Upper lobe of right lung (tissue), 1 donor: ENCODE measurements around the gene ARHGEF2. TPM values are rescaled to one million over a fixed set of nuclear protein-coding genes. Genes with fewer than 3 reads are reported as not detected.

Source experiments
- ATAC-seq: fragments of 200-7000 bp; cut with Tn5 transposase; one replicate; pipeline ENCODE4 v1.9.1; 2020; ENCODE audit warnings: mild to moderate bottlenecking, moderate library complexity
- DNase-seq: peaks from one replicate; pipeline ENCODE4 v3.0.0-alpha.2; 2020
- H3K27ac ChIP-seq: fragments of 200-600 bp; one replicate; pipeline ENCODE4 v1.8.0; 2022
- H3K27me3 ChIP-seq: fragments of 200-600 bp; one replicate; pipeline ENCODE4 v1.8.0; 2022; ENCODE audit warnings: mild to moderate bottlenecking
- H3K36me3 ChIP-seq: fragments of 200-600 bp; one replicate; pipeline ENCODE4 v1.8.0; 2022
- H3K4me1 ChIP-seq: fragments of 200-600 bp; one replicate; pipeline ENCODE4 v1.8.0; 2022
- H3K4me3 ChIP-seq: fragments of 200-600 bp; one replicate; pipeline ENCODE4 v1.8.0; 2022; ENCODE audit warnings: mild to moderate bottlenecking
- H3K9me3 ChIP-seq: fragments of 200-600 bp; one replicate; pipeline ENCODE4 v1.8.0; 2022
- CTCF ChIP-seq: fragments of 200-600 bp; IDR thresholded peaks from one replicate; pipeline ENCODE4 v1.8.0; 2022; ENCODE audit warnings: antibody characterized with exemption
- intact Hi-C: fragments of 100-400 bp; cut with DNase I; formaldehyde crosslinking; loops from one replicate; pipeline ENCODE4 v1.11.0; 2022
- total RNA-seq: library from RNA; stranded (reverse); fragmentation: NEBNext Ultra II Directional; extraction: Animal tissue kit (Norgen Biotek cat#: 25700); gene quantifications from one replicate; pipeline ENCODE4 v1.2.1, GENCODE V29; 2021
- donor health status: DM: no; HTN: yes; CAD: no; lungs with severe emphysema.

Gene ARHGEF2
- total RNA-seq, 1 donor from 2014 or later: 220 TPM

GRCh38 chr1:155946633-155947219, 31.6 kb downstream of the ARHGEF2 start:
- intact Hi-C loops: no loop called here
- H3K9me3 ChIP-seq: no peaks in the 10 kb centered on the region
- ATAC-seq (no peak), DNase-seq (peak; percentile 0)
- no peak for TF ChIP-seq CTCF
- H3K36me3 ChIP-seq: peaks cover 60% of the 10 kb centered on the region
- H3K4me3 ChIP-seq: no peak overlapping the region
- H3K27me3 ChIP-seq: no peaks in the 10 kb centered on the region
- no peak overlapping the region for H3K27ac ChIP-seq
- peaks cover 39% of the 10 kb centered on the region for H3K4me1 ChIP-seq

GRCh38 chr1:155944444-155944799, 33.9 kb downstream of the ARHGEF2 start:
- ATAC-seq (no peak), DNase-seq (peak; percentile 40)
- Histone ChIP-seq H3K27ac (no peak overlapping the region), H3K9me3 (no peaks in the 10 kb centered on the region), H3K36me3 (peaks cover 36% of the 10 kb centered on the region), H3K27me3 (no peaks in the 10 kb centered on the region), H3K4me1 (peaks cover 61% of the 10 kb centered on the region), H3K4me3 (no peak overlapping the region)
- intact Hi-C loops: loop anchor here (5.0 kb wide), 1 partner anchor 43 kb away; no protein-coding TSS in a partner anchor
- TF ChIP-seq CTCF: no peak

- peak overlapping the region; percentile 89 for H3K27ac ChIP-seq
- no peak for TF ChIP-seq CTCF
- H3K4me1 ChIP-seq: peaks cover 75% of the 10 kb centered on the region
- H3K27me3 ChIP-seq: no peaks in the 10 kb centered on the region
- DNase-seq (peak; percentile 60), ATAC-seq (no peak)
- no peaks in the 10 kb centered on the region for H3K9me3 ChIP-seq
- H3K36me3 ChIP-seq: peaks cover 19% of the 10 kb centered on the region
- H3K4me3 ChIP-seq: no peak overlapping the region
- intact Hi-C loops: loop anchor here (5.0 kb wide), 1 partner anchor 45 kb away; no protein-coding TSS in a partner anchor
These were observed 35.7 kb downstream of the ARHGEF2 start for GRCh38 chr1:155942578-155943141.

GRCh38 chr1:155941845-155942531, 36.4 kb downstream of the ARHGEF2 start:
- H3K27ac ChIP-seq: peak overlapping the region; percentile 89
- H3K4me1 ChIP-seq: peaks cover 75% of the 10 kb centered on the region
- DNase-seq (peak; percentile 63), ATAC-seq (peak; percentile 6)
- H3K27me3 ChIP-seq: no peaks in the 10 kb centered on the region
- intact Hi-C loops: loop anchor here (5.0 kb wide), 1 partner anchor 45 kb away; no protein-coding TSS in a partner anchor
- no peak overlapping the region for H3K4me3 ChIP-seq
- no peaks in the 10 kb centered on the region for H3K9me3 ChIP-seq
- peaks cover 12% of the 10 kb centered on the region for H3K36me3 ChIP-seq
- no peak for TF ChIP-seq CTCF

- no peaks in the 10 kb centered on the region for H3K9me3 ChIP-seq
- peak; percentile 76 for ATAC-seq
- no peak for TF ChIP-seq CTCF
- H3K27me3 ChIP-seq: no peaks in the 10 kb centered on the region
- H3K4me1 ChIP-seq: peaks cover 70% of the 10 kb centered on the region
- peak; percentile 82 for DNase-seq
- intact Hi-C loops: loop anchor here (5.0 kb wide), 1 partner anchor 46 kb away; no protein-coding TSS in a partner anchor
- H3K36me3 ChIP-seq: peaks cover 4% of the 10 kb centered on the region
- H3K27ac ChIP-seq: peak within 1 kb of the TSS; percentile 89
- H3K4me3 ChIP-seq: peak within 1 kb of the TSS; percentile 12
These were observed 37.1 kb downstream of the ARHGEF2 start, which contains the start of gene RXFP4 for GRCh38 chr1:155940993-155941844. RXFP4 (plus strand) TSS chr1:155941638; CDS start chr1:155941710, 72 bp downstream.
